HG02981 (cell line): ENCODE results near the gene DOCK1.

ENCODE experiments used
- ATAC-seq: cut with Tn5 transposase; IDR thresholded peaks from one replicate; pipeline ENCODE4 v1.9.1; 2021; ENCODE audit warnings: mild to moderate bottlenecking, moderate library complexity; ENCODE audit not compliant: unreplicated experiment

Gene DOCK1

DNA sequence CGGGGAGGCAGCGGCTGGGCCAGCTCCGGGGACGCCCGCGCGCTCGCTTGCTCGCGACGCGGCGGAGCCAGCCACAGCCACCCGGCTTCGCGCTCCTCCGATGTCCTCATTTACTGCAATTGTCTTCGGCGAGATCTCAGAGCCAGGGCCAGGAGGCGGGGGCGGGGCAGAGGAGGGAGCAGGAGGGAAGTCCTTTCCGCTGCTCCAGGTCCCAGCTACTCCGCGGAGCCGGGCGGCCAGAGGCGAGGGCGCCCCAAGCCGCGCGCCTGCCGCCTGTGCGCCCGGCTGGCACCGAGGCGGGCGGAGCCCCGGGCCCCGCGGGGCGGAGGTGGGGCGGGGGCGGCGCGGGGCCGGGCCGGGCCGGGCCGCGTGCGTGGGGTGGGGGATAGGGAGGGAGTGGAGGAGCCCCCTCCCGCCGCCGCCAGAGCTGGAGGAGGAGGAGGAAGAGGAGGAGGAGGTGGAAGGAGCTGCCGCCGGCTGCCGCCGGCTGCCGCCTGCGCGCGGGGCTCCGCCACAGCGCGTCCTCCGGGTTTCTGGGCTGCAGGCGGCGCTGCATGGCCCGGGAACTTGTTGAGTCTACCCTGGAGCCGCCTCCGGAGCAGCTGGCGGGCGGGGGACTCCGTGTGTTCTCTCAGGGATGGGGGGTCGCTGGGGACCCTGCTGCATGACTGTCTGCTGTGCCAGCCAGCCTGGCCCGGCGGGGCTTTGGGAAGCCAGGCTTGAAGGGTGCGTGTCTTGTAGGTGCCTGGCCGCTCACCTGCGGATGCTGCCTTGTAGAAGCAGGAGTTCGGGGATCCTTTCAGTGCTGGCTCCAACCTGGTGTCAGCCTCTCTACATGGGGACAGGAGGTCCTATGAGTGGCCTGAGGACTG, 291.3 kb downstream of the DOCK1 start, which contains the start of gene INSYN2A:
Gene INSYN2A (minus strand): TSS at position 310 of the 872 bp plus-strand sequence. CDS start 20,196 bp downstream, outside the sequence.
- no peak for ATAC-seq

DNA sequence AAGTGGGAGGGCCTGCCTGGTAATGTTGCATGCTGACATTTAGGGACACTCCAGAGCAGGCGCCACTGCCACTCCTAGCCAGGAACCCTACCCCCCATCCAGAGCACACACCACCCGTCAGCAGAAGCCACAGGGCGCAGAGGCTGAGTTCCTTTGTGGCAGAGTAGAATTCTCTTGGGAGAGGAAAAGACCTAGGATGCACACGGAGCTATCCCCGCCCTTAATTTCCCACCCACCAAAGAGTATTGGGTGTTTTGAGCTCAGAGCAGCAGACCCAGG, 291.9 kb downstream of the DOCK1 start:
- ATAC-seq, result no peak

DNA sequence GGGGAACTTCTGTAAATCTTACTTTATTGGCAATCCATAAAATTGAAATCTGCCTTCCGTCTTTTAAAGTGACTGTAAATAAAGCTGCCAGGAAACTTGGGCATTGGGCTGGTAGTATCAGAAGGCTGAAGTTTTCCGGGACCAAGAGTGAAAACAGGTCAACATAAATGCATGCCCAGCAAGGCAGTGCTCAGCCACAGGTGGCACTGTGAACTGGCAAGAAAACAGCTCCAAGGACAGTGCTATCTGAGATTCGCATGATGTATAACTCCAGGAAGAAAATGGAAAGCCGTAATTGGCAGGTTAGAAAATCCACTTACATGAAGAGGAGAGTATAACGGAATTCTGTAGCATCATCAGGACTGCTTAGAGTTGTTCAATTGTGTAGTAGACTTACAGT, 293.1 kb downstream of the DOCK1 start:
- no peak for ATAC-seq

DNA sequence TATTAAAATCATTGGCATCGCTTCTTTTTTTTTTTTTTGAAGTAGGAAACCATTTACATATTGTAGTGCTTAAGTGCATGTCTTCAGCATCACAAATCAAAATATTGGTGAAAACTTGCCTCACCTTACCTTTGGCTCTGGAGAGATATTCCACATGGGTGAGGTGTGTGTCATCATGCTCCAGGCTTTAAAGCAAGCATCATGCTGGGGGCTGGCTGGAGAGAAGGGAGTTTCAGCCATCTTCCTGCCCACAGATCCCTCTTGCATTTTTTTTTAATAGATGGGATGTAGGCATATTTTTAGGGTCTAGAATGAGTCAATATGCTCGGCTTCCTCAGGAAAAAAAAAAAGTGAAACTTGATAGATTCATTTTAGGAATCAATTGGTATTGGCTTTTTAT, 293.5 kb downstream of the DOCK1 start:
- ATAC-seq, result no peak

GRCh38 chr10:127200646-127201045, 295.4 kb downstream of the DOCK1 start:
- no peak for ATAC-seq

GRCh38 chr10:127203067-127203466, 297.8 kb downstream of the DOCK1 start:
- ATAC-seq, result no peak

GRCh38 chr10:127207081-127207480, 301.9 kb downstream of the DOCK1 start:
- no peak for ATAC-seq

GRCh38 chr10:127210936-127211466, 305.8 kb downstream of the DOCK1 start:
- ATAC-seq, result no peak

GRCh38 chr10:127215866-127216265, 310.6 kb downstream of the DOCK1 start:
- no peak for ATAC-seq

DNA sequence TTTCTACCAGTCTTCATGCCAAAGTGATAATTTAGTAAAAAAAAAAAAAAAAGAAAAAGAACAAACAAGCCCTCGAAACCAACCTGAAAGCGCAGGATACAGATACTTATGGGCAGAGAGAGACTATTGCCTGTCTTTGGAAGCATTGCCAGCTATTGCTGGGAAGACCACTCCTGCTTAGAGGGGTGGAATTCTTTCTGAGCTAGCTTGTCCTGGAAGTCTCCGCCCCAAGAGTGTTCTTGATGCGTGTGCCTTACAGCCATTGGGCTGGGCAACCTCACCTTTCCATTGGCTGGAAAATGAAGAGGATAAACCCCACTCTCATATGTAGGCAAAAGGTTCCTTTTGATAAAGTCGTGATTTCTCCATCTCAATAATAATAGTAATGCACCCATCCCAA, 311.0 kb downstream of the DOCK1 start:
- no peak for ATAC-seq

DNA sequence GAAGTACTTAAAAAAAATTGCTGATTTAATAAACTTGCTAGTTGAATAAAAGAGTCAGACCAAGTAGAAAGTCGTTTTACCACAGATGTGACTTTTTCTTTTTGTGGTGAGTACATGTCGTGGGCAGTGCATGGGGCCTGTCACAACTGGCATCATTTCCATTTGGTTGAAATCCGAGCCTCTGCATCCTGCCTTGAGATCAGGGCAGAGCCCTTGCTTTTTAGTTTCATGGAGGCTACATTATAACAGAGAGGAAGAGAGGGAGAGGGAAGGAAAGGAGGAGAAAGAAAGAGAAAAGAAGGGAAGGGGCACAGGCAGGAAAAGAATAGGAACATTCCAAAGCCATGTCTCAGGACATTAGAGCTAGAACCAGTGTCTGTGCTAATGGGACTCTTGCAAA, 311.6 kb downstream of the DOCK1 start:
- no peak for ATAC-seq

DNA sequence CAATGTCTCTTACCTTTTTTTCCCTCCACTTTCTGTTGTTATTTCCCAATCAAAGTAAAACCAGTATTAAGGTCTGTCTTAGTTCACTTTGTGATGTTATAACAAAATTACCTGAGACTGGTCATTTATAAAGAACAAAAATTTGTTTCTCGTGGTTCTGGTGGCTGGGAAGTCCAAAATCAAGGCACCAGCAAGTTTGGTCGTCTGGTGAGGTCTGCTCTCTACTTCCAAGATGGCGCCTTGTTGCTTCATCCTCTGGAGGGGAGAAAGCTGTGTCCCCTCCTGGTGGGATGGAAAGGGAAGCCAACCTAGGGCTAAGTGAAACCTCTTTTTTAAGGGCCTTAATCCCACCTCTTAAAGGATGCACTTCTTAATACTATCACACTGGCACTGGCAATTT, 313.4 kb downstream of the DOCK1 start:
- no peak for ATAC-seq

- ATAC-seq, result no peak
Measured at GRCh38 chr10:127221281-127221680, 316.1 kb downstream of the DOCK1 start.

- ATAC-seq, result no peak
Measured at GRCh38 chr10:127227027-127227426, 321.8 kb downstream of the DOCK1 start.

DNA sequence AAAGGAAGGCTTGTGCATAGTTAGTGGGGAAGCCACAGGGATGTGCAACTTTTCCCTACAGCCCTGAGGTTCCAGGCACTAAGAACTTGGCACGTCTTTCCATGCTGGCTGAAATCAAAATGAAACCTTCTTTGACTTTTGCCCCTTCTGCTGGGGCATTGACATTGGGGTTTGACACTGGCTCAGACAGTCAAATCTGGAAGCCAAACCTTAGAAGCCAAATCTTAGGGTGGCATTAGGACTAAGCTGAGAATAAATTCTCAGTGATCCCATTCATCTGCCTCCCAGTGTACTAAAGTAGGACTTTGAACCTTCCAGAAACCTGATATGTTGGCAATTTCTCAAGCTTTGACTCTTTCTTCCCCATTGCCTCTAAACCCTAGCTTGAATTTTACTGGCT, 322.4 kb downstream of the DOCK1 start:
- no peak for ATAC-seq

DNA sequence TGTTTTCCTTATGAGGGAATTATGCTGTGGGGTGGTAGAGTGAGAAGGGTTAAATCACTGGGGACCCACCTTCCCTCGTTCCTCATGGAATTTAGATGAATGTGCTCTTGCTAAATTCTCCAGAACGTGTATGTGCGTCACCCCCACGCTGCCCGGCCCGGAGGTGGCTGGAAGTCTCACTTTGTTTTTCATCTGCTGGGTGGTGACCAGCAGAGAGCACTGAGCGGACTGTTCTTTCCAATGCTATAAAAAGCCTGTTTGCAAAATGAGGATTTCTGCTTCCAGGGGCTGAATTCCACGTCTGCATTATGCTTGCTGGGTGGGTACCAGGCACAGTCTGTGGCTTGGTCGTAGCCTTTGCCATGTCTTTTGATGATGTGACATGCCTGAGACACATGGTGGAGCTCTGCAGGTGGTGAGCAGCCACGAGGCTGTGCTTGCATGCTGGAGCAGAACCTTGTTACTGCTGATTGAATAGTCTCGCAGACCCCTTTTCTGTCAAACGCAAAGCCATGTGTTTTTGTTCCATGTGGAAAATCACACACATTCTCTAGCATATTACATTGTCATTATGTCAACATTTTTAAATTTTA, 323.1 kb downstream of the DOCK1 start:
- no peak for ATAC-seq

DNA sequence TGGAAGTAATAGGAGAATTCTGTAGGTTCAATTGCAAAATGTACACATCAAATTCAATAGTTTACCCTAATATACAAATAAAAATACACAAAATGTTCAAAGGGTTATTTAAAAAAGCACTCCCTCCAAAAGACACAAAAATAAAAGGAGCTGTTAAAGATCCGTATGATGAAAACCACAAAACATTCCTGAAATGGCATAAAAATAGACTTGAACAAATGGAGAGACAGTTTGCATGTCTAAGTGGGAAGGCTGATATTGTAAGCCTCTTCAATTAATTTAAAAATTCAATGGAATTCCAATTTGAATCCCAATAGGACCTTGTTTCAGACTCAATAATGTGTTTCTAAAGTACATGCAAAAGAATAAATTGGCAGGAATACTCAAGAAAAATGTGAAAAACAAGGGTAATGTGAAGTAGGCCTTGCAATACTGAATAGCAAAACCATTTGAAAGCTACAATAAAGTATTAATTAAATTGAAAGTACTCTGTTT, 329.1 kb downstream of the DOCK1 start:
- ATAC-seq, result no peak

DNA sequence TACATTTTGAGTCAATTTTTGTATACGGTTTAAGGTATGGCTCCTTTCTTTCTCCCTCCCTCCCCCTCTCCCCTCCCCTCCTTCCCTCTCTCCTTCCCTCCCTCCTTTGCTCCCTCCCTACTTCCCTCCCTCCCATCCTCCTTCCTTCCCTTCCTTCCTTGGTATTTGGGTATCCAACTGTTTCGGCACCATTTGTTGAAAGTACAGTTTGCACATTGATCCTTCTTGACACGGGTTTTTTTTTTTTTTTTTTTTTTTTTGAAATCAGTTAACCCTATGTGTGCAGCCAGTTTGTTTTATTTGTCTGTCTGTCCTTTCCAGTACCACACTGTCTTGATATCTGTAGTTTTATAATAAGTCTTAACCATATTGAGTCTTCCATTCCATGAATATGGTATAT, 331.0 kb downstream of the DOCK1 start:
- ATAC-seq, result no peak

- no peak for ATAC-seq
Measured at GRCh38 chr10:127242914-127243313, 337.7 kb downstream of the DOCK1 start.

GRCh38 chr10:127243490-127244272, 338.5 kb downstream of the DOCK1 start:
- ATAC-seq, result no peak

GRCh38 chr10:127245456-127245855, 340.2 kb downstream of the DOCK1 start:
- ATAC-seq, result no peak
